GM19328 (cell line): ENCODE data around the gene SDCBP2.

Experiments
- ATAC-seq: cut with Tn5 transposase; IDR thresholded peaks from one replicate; pipeline ENCODE4 v1.9.1; 2021; ENCODE audit warnings: mild to moderate bottlenecking, moderate library complexity; ENCODE audit not compliant: unreplicated experiment

SDCBP2 gene

DNA sequence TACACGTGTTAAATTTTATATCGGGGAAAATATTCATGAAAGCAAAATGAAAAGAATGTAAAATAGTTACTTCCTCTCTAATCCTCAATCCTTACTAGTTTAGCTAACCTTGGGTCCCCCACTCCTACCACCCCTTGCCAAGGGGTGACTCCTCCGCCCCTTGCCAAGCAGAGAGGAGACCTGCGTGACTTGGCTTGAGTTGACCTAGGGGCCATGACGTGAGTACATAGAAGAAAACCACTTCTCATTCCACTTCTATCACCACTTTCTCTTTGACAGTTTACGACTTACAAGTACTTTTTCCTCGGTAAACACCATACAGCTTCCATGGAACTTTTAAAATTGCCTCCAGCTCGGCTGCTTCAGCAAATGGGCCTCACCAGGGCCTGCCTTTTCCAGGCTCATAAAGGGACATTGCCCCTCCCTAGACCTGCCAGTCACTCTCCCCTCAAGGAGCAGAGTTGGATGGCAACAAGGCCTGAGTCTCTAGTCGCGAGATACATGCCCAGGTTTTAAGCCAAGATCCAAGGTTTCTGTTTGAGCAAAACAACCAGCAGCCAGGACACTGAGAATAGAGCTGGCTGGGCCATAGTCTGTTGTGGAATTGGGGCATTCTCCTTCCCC is 29.9 kb downstream of the SDCBP2 start:
- no peak for ATAC-seq

DNA sequence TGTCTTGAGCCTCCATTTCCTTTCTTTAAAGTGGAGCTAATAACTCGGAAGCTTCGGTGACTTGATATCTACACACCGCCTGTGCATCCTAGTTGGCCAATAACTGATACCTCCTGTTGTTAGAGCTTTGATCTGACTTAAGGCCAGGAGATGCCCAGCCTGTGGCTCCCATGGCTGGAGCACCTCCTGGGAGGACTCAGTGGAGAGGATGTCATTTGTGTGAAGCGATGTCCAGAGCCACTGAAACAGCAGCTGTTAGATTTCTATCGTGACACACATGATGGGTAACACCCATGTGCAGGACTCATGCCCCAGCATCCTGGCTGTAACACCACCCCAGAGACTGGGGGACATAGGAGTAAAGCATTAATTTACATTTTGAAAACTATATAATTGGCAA is 30.8 kb downstream of the SDCBP2 start:
- ATAC-seq = no peak

GRCh38 chr20:1297486-1297885 is 31.5 kb downstream of the SDCBP2 start:
- no peak for ATAC-seq

DNA sequence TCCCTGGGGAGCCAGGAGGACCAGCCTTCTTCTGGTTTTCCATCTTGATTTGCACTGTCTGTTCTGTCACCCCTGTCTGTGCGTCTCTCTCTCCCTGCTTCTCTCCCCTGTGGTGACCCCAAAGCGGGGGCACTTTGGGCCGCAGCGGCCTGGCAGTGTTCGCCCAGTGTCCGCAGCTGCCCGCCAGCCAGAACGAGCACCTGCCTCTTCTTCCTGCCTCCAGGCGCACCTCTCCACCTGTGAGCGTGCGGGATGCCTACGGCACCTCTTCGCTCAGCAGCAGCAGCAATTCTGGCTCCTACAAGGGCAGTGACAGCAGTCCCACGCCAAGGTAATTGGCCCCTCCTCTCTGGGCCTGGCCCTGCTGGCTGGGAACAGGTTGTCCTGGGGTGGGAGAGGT is 32.0 kb downstream of the SDCBP2 start:
- ATAC-seq = no peak

- ATAC-seq = no peak
These were observed 32.8 kb downstream of the SDCBP2 start for GRCh38 chr20:1296117-1296610.

- no peak for ATAC-seq
These were observed 33.5 kb downstream of the SDCBP2 start for GRCh38 chr20:1295276-1295930.

GRCh38 chr20:1294497-1294896 is 34.4 kb downstream of the SDCBP2 start:
- ATAC-seq = no peak

- no peak for ATAC-seq
These were observed 35.1 kb downstream of the SDCBP2 start for GRCh38 chr20:1293641-1294379.

GRCh38 chr20:1292620-1293019 is 36.3 kb downstream of the SDCBP2 start:
- no peak for ATAC-seq

GRCh38 chr20:1291191-1291741 is 37.7 kb downstream of the SDCBP2 start:
- no peak for ATAC-seq

DNA sequence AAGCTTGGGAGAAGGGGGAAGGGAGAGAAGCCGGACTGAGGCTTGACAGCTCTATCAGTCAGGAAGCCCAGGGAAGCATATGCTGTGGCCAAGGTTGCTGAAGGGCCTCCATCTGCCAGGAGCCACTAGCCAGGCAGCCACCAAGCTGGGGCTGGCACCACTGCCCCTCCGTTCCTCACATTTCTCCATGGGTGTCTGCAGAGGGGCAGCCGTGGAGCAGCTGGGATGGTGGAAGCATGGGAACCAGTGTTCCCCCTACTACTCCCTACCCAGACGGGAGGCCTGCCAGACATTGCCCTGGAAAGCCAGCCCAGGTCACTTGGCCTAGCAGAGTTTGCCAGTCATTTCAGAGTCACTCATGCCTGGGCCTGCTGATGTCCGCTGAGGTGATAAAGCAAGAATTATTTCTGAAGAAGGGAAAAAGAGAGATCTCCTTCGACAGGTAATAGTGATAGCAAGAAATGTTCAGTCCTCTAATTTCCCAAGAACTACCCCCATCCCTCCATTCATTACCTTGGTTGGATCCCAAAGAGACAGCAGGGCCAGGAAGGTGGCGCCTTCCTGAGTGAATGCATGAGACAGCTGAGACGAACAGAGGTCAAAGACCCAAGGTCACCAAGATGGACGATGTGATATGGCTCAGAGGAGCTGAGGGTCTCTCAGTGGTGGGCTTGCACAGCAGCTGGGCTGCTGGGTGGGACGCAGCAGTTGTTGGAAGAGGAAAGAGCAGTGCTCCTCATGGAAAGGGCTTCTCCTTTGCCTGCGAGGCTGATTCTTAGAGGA is 41.0 kb downstream of the SDCBP2 start:
- ATAC-seq = no peak

GRCh38 chr20:1287306-1287705 is 41.6 kb downstream of the SDCBP2 start:
- ATAC-seq = no peak

DNA sequence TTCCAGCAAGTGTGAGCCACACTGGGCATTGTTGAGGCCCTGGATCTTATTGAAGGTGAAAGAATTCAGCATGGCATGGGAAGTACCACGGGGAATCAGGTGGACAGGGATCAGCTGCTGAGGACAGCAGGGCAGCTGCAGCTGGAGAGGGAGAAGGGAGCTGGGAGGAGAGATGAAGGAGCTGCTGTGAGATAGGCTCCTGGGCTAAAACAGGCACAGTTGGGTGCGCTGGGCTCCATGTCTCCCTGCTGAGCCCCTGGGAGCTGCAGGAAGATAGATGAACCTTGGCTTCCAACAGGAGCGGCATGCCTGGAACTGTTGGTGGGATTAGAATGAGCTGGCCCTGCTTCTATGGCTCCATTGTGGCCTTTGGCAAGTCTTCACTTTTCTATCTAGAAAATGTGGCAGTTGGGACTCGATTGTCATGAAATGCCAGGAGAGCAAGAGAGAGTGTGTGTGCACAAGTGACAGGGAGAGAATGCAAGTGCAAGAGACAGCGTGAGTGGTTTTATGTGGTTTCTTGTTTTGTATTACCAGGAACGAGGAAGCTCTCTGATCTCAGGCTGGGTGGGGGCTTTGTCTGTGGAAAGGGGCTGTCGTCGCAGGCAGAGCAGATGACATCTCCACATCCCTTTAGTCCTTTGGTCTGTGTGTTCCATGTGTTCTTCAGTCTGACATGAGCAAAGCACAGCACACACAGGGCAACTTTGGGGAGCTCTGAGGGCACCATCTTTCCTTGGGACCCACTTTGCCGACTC is 42.5 kb downstream of the SDCBP2 start:
- no peak for ATAC-seq

DNA sequence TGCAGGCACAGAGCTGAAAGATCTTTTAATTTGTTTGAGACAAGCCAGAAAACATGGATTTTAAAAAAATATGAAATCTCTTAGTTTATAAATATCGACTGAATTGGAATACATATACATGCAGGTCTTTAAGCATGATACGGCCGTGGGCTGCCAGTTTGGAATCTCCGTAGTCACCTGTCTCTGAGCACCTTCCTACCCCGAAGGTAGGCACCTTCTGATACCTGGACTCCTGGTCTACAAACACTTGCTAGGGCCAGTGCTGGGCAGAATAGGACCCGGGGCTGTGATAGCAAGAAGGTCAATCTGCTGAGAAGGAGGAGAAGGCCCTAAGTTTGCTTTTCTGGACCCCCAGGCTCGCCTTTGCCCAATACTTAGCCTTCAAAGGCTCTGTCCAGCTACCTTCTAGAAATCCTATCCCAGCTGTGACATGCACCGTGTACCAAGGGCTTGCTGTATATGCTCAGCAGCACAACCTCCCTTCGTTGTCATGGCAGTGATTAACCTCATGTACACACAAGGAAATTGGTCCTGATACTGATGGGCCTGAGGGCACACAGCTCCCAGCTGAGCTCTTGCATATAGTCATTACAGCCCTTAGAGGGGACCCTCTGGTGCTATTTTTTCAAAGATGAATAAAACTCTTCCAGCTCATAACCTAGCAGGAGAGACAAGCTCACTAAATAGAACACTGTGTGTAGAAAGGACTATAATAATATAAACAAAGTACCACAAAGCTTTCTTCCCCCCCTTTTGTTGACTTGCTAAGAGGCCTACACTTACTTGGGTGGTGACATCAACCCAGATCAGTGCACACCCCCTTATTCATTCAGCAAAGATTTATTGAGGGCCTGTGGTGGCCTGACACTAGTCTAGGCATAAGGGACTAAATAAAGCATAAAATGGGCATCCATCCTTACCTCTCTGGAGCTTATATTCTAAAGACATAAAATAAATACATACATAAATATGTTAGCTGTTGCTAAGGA is 45.1 kb downstream of the SDCBP2 start:
- no peak for ATAC-seq

GRCh38 chr20:1282966-1283365 is 46.0 kb downstream of the SDCBP2 start:
- ATAC-seq = no peak

DNA sequence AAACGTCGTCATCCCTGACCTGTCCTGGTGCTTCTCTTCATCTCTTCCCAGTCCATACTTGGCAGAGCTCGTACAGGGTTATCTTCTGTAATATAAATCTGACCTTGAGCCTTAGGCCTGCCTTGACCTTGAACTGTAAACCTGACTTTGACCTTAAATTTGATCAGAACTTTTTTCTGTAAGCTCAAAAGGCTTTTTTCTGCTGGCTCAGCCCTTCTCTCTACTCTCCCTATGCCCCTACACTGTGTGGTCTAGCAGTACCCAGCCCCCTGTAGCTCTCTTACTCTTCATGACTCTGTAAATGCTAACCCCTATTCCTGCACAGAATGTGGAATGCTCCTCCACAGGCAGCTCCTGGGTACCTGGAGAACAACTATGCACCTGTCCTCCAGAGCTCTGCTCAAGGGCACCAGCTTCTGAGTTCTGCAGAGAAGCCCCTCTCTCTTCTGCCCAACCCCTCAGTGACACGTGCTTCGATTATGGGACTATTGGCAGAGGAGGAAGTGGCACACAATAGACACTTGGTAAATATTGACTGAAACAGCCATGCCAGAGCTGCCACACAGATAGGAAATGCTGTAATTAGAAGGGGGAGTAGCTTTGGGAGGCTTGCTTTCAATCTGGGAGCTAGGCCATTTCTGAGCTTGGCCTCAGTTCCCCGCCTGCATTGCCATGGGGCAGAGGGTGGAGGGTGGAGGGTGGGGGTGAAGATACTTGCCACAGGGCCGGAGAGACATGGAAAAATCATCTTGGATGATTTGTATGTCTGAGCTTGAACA is 47.5 kb downstream of the SDCBP2 start:
- ATAC-seq = no peak

DNA sequence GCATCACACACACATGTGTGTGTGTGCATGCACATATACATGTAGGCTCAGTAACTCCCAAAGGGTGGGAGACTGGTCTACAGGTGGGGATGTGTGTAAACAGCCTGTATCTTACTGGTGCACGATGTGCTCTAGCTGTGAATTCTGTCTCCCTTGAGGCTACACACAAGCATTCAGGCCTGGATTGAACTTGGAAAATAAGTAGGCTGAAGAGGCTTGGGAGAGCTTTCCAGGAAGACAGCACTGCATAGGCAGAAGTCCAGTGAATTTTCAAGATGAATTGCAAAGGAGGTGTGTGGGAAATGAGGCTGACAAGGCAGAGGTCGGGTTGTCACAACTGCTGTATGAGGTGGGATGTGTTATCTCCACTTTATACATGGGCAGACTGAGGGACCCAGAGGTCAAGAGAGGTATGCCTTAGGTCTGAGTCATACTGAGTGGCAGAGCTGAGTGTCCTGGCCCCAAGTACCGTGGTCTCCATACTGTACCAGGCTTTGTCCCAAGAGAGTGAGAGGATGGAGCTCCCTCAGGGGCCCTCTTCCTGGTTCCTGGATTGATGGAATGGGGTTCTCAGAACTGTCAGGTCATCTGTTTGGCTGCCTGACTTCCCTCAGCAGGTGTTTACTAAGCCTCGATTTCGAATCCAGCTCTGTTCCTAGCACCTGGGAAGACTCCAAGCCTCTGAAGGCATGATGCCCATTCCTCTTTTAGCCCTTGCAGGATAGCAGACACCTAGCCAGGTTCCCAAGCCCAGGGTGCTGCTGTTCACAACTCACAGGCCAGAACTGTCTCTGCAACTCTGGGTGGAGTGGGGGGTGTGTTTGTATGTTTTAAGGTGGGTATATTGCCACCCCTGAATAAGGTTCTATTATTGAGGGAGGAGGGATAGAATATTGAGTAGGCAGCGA is 48.5 kb downstream of the SDCBP2 start:
- no peak for ATAC-seq
